ENCODE measurements around the gene STPG1.

DNA sequence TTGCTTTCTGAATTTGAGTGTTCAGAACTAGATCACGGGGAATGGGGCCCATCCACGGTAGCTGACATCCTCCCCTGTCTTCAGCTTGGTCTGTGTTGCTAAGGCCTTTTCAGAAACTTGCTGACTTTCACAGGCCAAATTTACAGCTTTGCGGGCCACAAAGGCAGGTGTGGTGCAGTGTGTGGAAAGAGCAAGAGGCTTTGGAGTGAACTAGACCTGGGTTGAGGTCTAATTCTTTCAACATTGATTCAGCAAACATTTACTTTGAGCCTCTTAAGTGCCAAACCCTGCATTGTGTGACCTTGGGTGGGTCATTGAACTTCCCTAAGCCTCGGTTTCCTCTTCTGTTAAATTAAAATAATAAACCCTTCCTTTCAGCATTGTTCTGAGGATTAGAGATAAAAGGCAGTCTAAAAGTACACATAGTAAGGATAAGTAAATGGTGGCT, 24.3 kb downstream of the STPG1 start:
- no peak for TF ChIP-seq PHF8 (IDR thresholded peaks at IDR 0.05; ENCODE audit: borderline replicate concordance, low read depth)
- no peak for TF ChIP-seq CTCF (IDR thresholded peaks at IDR 0.05)
- TF ChIP-seq BCL3 (IDR thresholded peaks at IDR 0.05) = no peak
- TF ChIP-seq EP300 (IDR thresholded peaks at IDR 0.05) = no peak

All from A549 (cell line).